GM12865 (cell line): Measurements from ENCODE around the gene CATSPERZ.

ENCODE experiments used
- DNase-seq: peaks from one replicate; pipeline ENCODE4 v3.0.0; 2010; ENCODE audit warnings: low read depth
- H3K4me3 ChIP-seq: 2 replicates; pipeline ENCODE4 v1.5.1; 2011; ENCODE audit warnings: mild to moderate bottlenecking, low read depth, low read length, control low read depth
- CTCF ChIP-seq: IDR thresholded peaks from 2 replicates; pipeline ENCODE4 v1.5.1; 2011; ENCODE audit warnings: low read length, control low read depth, low read depth, inconsistent platforms; ENCODE audit not compliant: insufficient read depth; ENCODE audit errors: missing control alignments

The CATSPERZ gene

DNA sequence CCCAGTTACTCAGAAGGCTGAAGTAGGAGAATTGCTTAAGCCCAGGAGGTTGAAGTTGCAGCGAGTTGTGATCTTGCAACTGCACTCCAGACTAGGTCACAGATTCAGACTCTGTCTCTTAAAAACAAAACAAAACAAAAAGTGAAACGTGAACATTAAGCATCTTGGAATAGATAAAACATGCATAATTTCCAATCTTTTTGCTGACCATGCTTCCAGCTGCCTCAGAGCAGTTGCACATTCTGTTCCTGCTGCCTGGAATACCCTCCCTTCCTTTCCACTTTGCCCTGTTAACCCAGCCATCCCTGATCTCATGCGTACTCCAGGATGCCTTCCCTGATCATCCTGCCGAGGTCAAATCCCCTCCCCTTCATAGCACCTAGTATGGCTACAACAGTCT is 39.1 kb downstream of the CATSPERZ start:
- H3K4me3 ChIP-seq: peak overlapping the region; percentile 77
- no peak for TF ChIP-seq CTCF
- DNase-seq: no peak

- no peak for TF ChIP-seq CTCF
- H3K4me3 ChIP-seq: peak within 1 kb of the TSS; percentile 77
- DNase-seq: peak; percentile 91
Measured at GRCh38 chr11:64339754-64340408, 39.7 kb downstream of the CATSPERZ start, which contains the start of gene CCDC88B. Gene CCDC88B (plus strand): TSS chr11:64340204. CDS start chr11:64340267, 63 bp downstream.

- no peak for TF ChIP-seq CTCF
- DNase-seq: peak; percentile 82
- peak overlapping the region; percentile 77 for H3K4me3 ChIP-seq
Measured at GRCh38 chr11:64340671-64341335, 40.6 kb downstream of the CATSPERZ start.

GRCh38 chr11:64341429-64341828 is 41.3 kb downstream of the CATSPERZ start:
- no peak for TF ChIP-seq CTCF
- no peak for DNase-seq
- H3K4me3 ChIP-seq: no peak overlapping the region

- peak overlapping the region; percentile 25 for H3K4me3 ChIP-seq
- peak; percentile 90 for DNase-seq
- TF ChIP-seq CTCF: peak; percentile 19
Measured at GRCh38 chr11:64341851-64342791, 42.0 kb downstream of the CATSPERZ start.

- no peak for TF ChIP-seq CTCF
- no peak for DNase-seq
- H3K4me3 ChIP-seq: no peak overlapping the region
Measured at GRCh38 chr11:64342869-64343745, 42.9 kb downstream of the CATSPERZ start.
